ENCODE measurements around the gene DHRS13. TPM values are rescaled to one million over a fixed set of nuclear protein-coding genes. Genes with fewer than 3 reads are reported as not detected.
"Not testable (repeated sequence)": the region's sequence is repeated elsewhere in the genome, so short reads cannot be mapped to it uniquely, and the experiment has no call there.

DHRS13 gene
- polyA plus RNA-seq, 3 donors, result 10.1 to 14.0 (median 10.4) TPM

DNA sequence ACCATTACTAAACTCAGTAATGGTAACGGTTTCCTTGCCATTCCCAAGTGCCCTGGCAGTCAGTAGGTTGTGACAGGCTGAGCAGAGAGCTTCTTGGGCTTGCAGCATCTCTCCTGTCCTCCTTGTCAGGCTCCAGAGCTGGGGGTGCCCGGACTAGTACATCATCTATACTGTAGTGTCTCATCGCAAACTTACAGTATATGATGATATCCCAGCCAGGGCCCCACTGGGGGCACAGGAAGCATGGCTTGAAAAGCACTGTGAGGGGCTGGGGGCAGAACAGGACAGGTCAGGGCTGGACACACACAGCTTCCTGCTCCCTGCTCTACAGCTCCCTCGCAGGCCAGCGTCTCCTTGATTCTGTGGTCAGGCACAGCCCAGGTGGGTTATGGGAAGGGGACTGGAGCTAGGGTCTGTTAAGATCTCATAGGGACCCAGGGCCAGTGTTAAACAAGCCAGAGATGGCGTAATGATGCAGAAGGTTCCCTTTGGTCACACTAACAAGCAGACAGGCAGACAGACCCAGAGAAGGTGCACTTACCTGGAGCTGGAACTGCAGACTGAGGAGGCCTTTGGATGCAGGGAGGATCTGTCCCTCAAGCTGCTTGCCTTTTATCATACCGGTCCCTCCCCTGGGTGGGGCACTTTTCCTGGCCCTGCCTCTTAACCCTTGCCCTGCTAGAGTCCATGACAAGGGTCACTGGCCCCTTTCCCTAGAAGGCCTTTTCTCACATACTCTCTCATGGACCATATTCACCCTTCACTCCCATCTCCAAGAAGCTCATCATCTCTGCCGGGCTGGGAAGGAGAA, 41.3 kb downstream of the DHRS13 start:
- no peak for DNase-seq (ENCODE audit: low read depth in 3 of 3, low spot score in 2 of 3)

DNA sequence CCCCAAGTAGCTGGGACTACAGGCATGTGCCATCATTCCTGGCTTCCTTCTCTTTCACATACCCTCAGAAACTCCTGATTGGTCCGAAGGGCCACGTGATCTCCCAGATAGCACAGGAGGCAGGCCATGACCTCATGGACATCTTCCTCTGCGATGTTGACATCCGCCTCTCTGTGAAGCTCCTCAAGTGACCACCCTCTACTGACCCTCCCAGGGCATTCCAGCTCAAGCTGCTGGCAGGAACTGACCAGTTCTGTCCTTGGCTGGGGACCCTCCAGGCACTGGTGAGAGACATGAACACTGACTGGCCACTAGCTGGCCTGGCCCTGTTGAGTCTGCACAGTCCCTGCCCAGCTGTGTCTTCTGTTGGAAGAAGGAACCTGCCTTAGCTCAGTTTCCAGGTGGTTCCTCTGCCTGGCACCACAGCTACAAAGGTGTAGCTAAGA, 42.5 kb downstream of the DHRS13 start:
- no peak for DNase-seq (ENCODE audit: low read depth in 3 of 3, low spot score in 2 of 3)

DNA sequence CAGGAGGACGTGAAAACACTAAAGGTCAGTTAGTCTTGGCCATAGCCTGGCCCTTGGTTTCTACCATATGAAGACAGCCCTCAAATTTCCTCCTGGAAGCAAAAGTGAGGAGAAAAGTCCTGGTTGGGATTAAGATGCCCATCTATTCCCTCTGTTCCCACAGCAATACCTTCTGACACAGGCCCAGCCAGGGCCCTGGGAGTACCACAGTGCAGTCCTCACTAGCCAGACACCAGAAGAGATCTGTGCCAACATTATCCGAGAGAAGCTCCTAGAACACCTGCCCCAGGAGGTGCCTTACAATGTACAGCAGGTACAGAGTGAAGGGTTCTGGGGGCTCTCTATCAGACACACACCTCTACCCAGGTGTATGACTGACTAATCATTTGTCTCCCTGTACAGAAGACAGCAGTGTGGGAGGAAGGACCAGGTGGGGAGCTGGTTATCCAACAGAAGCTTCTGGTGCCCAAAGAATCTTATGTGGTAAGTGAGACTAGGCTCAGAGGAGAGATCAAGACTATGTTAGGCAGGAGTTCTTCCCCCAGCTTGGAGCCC, 44.0 kb downstream of the DHRS13 start:
- no peak for DNase-seq (ENCODE audit: low read depth in 3 of 3, low spot score in 2 of 3)

DNA sequence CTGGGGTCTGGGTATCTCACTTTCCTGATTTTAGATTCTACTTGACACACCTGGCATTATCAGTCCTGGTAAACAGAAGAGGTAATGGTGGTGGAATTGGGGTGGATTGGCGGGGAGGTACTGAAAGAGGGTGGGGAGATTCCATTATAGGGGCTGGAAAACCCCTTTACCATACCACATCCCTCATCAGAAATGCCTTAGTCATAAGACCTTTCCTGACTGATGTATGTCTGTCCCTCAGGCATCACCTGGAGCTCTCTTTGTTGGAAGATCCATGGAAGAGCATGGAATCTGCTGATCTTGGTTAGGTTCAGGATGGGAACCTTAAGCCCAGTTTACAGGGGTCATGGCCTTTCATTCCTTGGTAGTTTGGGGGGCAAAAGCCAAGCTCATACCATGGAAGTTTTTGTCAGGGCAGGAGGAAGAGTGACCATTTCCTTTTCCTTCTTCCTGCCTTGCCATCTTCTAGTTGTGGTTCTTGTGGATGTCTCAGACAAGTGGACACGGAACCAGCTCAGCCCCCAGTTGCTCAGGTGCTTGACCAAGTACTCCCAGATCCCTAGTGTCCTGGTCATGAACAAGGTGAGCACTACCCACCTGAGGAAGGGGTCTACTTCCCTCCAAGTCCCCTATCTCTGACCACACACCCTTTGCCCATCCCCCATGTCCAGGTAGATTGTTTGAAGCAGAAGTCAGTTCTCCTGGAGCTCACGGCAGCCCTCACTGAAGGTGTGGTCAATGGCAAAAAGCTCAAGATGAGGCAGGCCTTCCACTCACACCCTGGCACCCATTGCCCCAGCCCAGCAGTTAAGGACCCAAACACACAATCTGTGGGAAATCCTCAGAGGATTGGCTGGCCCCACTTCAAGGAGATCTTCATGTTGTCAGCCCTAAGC, 44.7 kb downstream of the DHRS13 start:
- no peak for DNase-seq (ENCODE audit: low read depth in 3 of 3, low spot score in 2 of 3)

DNA sequence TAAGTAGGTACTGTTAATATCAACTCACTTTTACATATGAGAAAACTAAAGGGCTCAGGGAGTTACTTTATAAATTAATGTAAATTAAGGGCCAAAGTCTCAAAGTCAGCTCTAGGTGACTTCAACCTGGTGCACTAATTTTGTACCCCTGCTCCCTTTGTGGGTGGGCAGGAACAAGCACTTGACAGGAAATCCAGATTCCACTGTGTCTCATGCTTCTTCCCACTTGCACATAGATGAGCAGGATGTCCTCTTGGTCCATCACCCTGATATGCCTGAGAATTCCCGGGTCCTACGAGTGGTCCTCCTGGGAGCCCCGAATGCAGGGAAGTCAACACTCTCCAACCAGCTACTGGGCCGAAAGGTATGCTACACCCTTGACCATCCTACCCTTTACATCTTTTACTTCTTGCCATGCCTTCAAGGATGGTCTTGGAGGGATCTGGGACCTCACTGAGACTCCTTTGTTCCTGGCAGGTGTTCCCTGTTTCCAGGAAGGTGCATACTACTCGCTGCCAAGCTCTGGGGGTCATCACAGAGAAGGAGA, 46.8 kb downstream of the DHRS13 start:
- DNase-seq (ENCODE audit: low read depth in 3 of 3, low spot score in 2 of 3), result no peak

DNA sequence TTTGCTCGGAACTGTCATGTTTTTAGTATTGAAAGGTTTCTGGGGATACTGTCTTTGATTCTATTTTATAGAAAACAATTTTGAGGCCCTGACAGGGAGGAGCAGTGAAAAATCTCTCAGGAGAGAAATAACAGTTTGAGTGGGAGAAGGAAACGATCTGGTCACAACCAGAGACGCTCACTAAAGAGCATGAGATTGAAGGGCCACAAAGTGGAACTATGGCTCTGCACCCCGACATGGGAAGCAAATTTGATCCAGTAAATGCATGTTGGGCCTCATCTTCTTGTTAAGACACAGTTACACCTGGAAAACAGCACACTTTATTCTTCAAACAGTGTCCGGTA, 47.6 kb downstream of the DHRS13 start:
- DNase-seq (ENCODE audit: low read depth in 3 of 3, low spot score in 2 of 3), result no peak

DNA sequence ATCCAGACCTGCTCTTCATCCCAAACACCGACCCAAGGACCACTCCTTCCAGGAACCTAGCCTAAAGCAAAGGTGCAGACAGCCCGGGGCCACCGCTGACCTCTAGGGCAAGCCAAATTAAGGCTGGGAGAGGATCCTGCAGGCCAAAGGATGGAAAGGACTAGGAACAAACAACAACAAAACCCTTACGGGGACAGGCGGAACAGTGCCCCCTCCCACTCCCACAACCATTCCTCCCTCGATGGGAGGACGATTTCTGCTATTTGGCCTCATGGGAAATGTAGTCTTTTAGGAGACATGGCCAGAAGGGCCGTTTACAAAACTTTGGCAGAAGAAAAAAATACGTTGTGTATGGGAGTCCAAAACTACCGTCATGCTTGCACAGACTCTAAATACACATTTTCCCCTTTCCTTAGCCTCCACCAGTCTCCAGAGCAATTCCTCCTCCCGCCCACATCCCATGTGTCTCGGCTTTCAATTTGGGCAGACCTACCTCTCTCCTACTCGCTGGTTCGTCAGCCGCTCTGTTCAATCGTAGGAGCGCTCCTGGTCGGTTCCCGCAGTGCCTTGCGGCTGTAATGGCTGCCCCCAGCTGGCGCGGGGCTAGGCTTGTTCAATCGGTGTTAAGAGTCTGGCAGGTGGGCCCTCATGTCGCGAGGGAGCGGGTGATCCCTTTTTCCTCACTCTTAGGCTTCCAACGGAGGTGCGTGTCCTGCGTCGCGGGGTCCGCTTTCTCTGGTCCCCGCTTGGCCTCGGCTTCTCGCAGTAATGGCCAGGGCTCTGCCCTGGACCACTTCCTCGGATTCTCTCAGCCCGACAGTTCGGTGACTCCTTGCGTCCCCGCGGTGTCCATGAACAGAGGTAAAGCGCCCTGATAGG, 48.2 kb downstream of the DHRS13 start, which contains the start of gene ERAL1:
TSS of gene ERAL1 (plus strand) at position 560 of the 879 bp plus-strand sequence. CDS start at position 579, 19 bp downstream.
- peak; percentile 75 to 80 (median 77) for DNase-seq (ENCODE audit: low read depth in 3 of 3, low spot score in 2 of 3)

DNA sequence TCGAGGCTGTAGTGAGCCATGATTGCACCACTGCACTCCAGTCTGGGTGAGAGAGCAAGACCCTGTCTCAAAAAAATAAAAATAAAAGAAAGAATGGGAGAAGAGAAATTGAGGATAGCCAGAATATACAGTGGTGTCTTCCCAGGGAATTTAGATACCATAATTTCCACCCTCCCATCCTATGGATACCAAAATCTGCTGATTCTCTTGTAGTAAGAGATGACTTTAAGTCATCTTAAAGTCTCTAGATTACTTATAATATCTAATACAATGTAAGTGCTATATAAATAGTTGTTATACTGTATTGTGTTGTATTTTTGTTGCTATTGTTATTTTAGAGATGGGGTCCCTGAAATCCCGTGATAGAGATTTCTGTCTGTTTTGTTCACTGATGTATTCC, 49.6 kb downstream of the DHRS13 start:
- DNase-seq (ENCODE audit: low read depth in 3 of 3, low spot score in 2 of 3), result no peak

DNA sequence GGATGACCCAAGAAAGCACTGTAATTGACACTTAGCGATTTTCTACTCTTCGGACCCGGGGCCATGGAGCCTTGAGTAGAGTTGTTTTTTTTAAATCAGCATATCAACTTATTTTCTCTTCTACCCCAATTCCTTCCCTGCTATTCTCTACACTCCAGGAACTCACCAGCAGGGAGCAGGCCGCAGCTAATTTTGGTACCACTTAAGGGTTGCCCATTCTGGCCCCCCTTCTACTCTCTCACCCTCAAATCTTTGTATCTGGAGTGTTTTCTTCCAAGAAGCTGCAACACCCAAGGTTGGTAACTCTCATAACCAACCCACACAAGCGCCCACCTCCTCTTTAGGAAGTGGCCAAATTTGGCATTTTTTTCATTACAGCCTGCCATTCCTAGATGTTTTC, 53.6 kb downstream of the DHRS13 start:
- no peak for DNase-seq (ENCODE audit: low read depth in 3 of 3, low spot score in 2 of 3)

DNA sequence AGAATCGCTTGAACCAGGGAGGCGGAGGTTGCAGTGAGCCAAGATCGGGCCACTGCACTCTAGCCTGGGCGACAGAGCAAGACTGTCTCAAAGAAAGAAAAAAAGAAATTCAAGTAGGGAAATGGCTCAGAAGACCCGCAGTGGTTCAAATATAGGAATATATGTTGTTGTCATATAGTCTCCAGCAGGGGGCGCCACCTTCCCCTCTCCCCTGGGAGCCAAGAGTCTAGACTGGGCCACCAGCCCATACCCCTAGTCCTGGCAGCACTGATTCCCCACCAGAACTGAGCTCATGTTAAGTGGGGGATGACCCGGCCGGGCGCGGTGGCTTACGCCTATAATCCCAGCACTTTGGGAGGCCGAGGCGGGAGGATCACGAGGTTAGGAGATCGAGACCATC, 54.2 kb downstream of the DHRS13 start:
- DNase-seq (ENCODE audit: low read depth in 3 of 3, low spot score in 2 of 3), result not testable (repeated sequence)

Other genes with a start within 250 kb of the DHRS13 start
- gene SDF2, start 241.2 kb downstream of the DHRS13 start, polyA plus RNA-seq (ENCODE audit: insufficient read length in 3 of 3), result 10 to 100 TPM; 83.0 to 95.9 (median 90.7) TPM
- gene SUPT6H, start 240.9 kb downstream of the DHRS13 start, polyA plus RNA-seq (ENCODE audit: insufficient read length in 3 of 3), result 10 to 100 TPM; 67.1 to 73.6 (median 69.9) TPM
- gene PROCA1, start 191.2 kb downstream of the DHRS13 start, polyA plus RNA-seq (ENCODE audit: insufficient read length in 3 of 3), result 1 to 10 TPM; 4.0 to 6.3 (median 5.2) TPM
- gene RAB34, start 185.2 kb downstream of the DHRS13 start, polyA plus RNA-seq (ENCODE audit: insufficient read length in 3 of 3), result 100 to 1,000 TPM; 185 to 200 (median 193) TPM
- 1,000 to 10,000 TPM in 2 of 3 donors, 100 to 1,000 TPM in 1; 935 to 1,015 (median 1,012) TPM for gene RPL23A, start 183.1 kb downstream of the DHRS13 start, polyA plus RNA-seq (ENCODE audit: insufficient read length in 3 of 3)
- gene TLCD1, start 176.8 kb downstream of the DHRS13 start, polyA plus RNA-seq (ENCODE audit: insufficient read length in 3 of 3), result 10 to 100 TPM; 17.0 to 21.0 (median 19.4) TPM
- gene NEK8, start 174.3 kb downstream of the DHRS13 start, polyA plus RNA-seq (ENCODE audit: insufficient read length in 3 of 3), result 1 to 10 TPM; 6.3 to 7.9 (median 7.1) TPM
- 100 to 1,000 TPM in 2 of 3 donors, 10 to 100 TPM in 1; 97.8 to 107 (median 101) TPM for gene TRAF4, start 159.1 kb downstream of the DHRS13 start, polyA plus RNA-seq (ENCODE audit: insufficient read length in 3 of 3)
- 10 to 100 TPM; 19.7 to 20.0 (median 19.9) TPM for gene FAM222B, start 60.3 kb downstream of the DHRS13 start, polyA plus RNA-seq (ENCODE audit: insufficient read length in 3 of 3)
- gene ERAL1, start 48.1 kb downstream of the DHRS13 start, polyA plus RNA-seq (ENCODE audit: insufficient read length in 3 of 3), result 10 to 100 TPM; 60.4 to 70.7 (median 65.0) TPM
- gene FLOT2, start 5.3 kb downstream of the DHRS13 start, polyA plus RNA-seq (ENCODE audit: insufficient read length in 3 of 3), result 10 to 100 TPM; 74.4 to 88.0 (median 78.4) TPM
- 10 to 100 TPM; 45.0 to 52.0 (median 46.4) TPM for gene PHF12, start 48.4 kb upstream of the DHRS13 start, polyA plus RNA-seq (ENCODE audit: insufficient read length in 3 of 3)
- under 1 TPM; 0.11 TPM for gene SEZ6, start 103.0 kb upstream of the DHRS13 start, polyA plus RNA-seq (ENCODE audit: insufficient read length in 3 of 3)
- 10 to 100 TPM in 1 of 3 donors, 1 to 10 TPM in 2; 6.5 to 12.7 (median 7.8) TPM for gene PIPOX, start 140.1 kb upstream of the DHRS13 start, polyA plus RNA-seq (ENCODE audit: insufficient read length in 3 of 3)